K562 (cell line): ENCODE measurements around the gene PCBP2. TPM values are rescaled to one million over a fixed set of nuclear protein-coding genes. Genes with fewer than 3 reads are reported as not detected.

ENCODE experiments used
- CBX5 ChIP-seq: IDR thresholded peaks from 2 replicates; pipeline ENCODE4 v1.6.1; 2014; ENCODE audit warnings: low read depth, borderline replicate concordance
- ERF ChIP-seq: fragments of 450-650 bp; formaldehyde crosslinking; IDR thresholded peaks from 2 replicates; pipeline ENCODE4 v1.4.0; 2020; ENCODE audit warnings: mild to moderate bottlenecking, mixed read lengths
- HSF4 ChIP-seq: fragments of 250-450 bp; sonication (Bioruptor Pico); IDR thresholded peaks from 2 replicates; pipeline ENCODE4 v2.1.2; 2022; ENCODE audit warnings: mild to moderate bottlenecking, moderate library complexity, borderline replicate concordance
- IFI16 ChIP-seq: fragments of 250-450 bp; sonication (Bioruptor Pico); IDR thresholded peaks from 2 replicates; pipeline ENCODE4 v2.1.2; 2022; ENCODE audit warnings: mild to moderate bottlenecking, inconsistent platforms
- NKRF ChIP-seq: fragments of 450-650 bp; IDR thresholded peaks from 2 replicates; pipeline ENCODE4 v1.6.1; 2016; ENCODE audit warnings: borderline replicate concordance
- NONO ChIP-seq, 2 experiments: fragments of 200-400 bp in 1 of 2; fragments of 450-650 bp in 1 of 2; formaldehyde crosslinking in 1 of 2; IDR thresholded peaks; 2 replicates each; pipeline ENCODE4 v1.6.1; 2017; ENCODE audit warnings: low read depth in 2 of 2, mild to moderate bottlenecking in 2 of 2, moderate library complexity in 2 of 2, low read length in 1 of 2
- PYGO2 ChIP-seq: fragments of 450-650 bp; IDR thresholded peaks from 2 replicates; pipeline ENCODE4 v1.6.1; 2016; ENCODE audit warnings: mild to moderate bottlenecking, missing genetic modification characterization, moderate library complexity, missing compliant biosample characterization
- SIN3B ChIP-seq: fragments of 450-650 bp; IDR thresholded peaks from 2 replicates; pipeline ENCODE4 v1.6.1; 2017; ENCODE audit warnings: low read depth, mild to moderate bottlenecking, moderate library complexity
- SP2 ChIP-seq: IDR thresholded peaks from 2 replicates; pipeline ENCODE4 v1.6.1; 2011; ENCODE audit warnings: mild to moderate bottlenecking, low read depth, low read length, moderate library complexity; ENCODE audit not compliant: poor library complexity, severe bottlenecking; ENCODE audit errors: extremely low read depth
- TCF7L2 ChIP-seq: fragments of 150-350 bp; IDR thresholded peaks from 2 replicates; pipeline ENCODE4 v1.6.1; 2016; ENCODE audit warnings: low read depth, mild to moderate bottlenecking, low read length, moderate library complexity
- TSHZ1 ChIP-seq: fragments of 250-450 bp; sonication (Bioruptor Pico); IDR thresholded peaks from 2 replicates; pipeline ENCODE4 v1.4.0; 2020; ENCODE audit warnings: mild to moderate bottlenecking, moderate library complexity
- WHSC1 ChIP-seq: IDR thresholded peaks from one replicate; pipeline ENCODE4 v1.6.1; 2012; ENCODE audit warnings: low read length, control low read depth, inconsistent platforms
- ZNF143 ChIP-seq: sonication (generic); formaldehyde crosslinking; IDR thresholded peaks from 2 replicates; pipeline ENCODE4 v1.9.0; 2022; ENCODE audit warnings: mild to moderate bottlenecking, missing genetic modification reagents
- ZNF212 ChIP-seq: fragments of 450-650 bp; formaldehyde crosslinking; IDR thresholded peaks from 2 replicates; pipeline ENCODE4 v1.4.0; 2020; ENCODE audit warnings: mild to moderate bottlenecking
- ZNF445 ChIP-seq: fragments of 250-450 bp; sonication (Bioruptor Pico); IDR thresholded peaks from 2 replicates; pipeline ENCODE4 v1.4.0; 2020; ENCODE audit warnings: low read depth, mild to moderate bottlenecking, moderate library complexity
- ZNF707 ChIP-seq: fragments of 250-450 bp; sonication (Bioruptor Pico); conservative IDR thresholded peaks from 2 replicates; pipeline ENCODE4 v1.8.0; 2022; ENCODE audit warnings: inconsistent platforms, mild to moderate bottlenecking, moderate library complexity
- polyA plus RNA-seq, 8 experiments: library from polyadenylated mRNA; depleted of rRNA in 4 of 8; stranded (reverse) in 5 of 8; unstranded in 3 of 8; fragments of >200 nt; fragmentation: Nextera tagmentation in 2 of 8; fragmentation: Illumina TruSeq in 1 of 8; extraction: Ambion mirVana in 2 of 8; extraction: Trizol in 1 of 8; gene quantifications; 2 replicates each; pipeline versions ENCODE4 v1.2.1 to v1.2.3, GENCODE V29; 2011 to 2014; ENCODE audit warnings: inconsistent platforms in 1 of 8, missing spikeins in 1 of 8
- total RNA-seq, 7 experiments: library from RNA; depleted of rRNA in 6 of 7; stranded (reverse); fragments of >200 nt in 6 of 7; fragmentation: Illumina TruSeq in 2 of 7; extraction: Trizol in 2 of 7; gene quantifications; 2 replicates each; pipeline versions ENCODE4 v1.2.1 to v1.2.3, GENCODE V29; 2011 to 2021; ENCODE audit warnings: low replicate concordance in 1 of 7
- TF ChIP-seq, protein P1 (sequence below): sonication (generic); formaldehyde crosslinking; IDR thresholded peaks from 2 replicates; pipeline ENCODE4 v1.8.0; 2023; ENCODE audit warnings: mild to moderate bottlenecking, missing genetic modification reagents
- TF ChIP-seq, protein P2 (sequence below): fragments of 250-450 bp; sonication (Bioruptor Pico); IDR thresholded peaks from 2 replicates; pipeline ENCODE4 v1.9.0; 2021; ENCODE audit warnings: mild to moderate bottlenecking

Gene PCBP2
- total and polyA plus RNA-seq, 9 of the 15 experiments (the other 6 are each of a cell fraction or from before 2014, with no cell fraction given): 137 to 831 (median 328) TPM

DNA sequence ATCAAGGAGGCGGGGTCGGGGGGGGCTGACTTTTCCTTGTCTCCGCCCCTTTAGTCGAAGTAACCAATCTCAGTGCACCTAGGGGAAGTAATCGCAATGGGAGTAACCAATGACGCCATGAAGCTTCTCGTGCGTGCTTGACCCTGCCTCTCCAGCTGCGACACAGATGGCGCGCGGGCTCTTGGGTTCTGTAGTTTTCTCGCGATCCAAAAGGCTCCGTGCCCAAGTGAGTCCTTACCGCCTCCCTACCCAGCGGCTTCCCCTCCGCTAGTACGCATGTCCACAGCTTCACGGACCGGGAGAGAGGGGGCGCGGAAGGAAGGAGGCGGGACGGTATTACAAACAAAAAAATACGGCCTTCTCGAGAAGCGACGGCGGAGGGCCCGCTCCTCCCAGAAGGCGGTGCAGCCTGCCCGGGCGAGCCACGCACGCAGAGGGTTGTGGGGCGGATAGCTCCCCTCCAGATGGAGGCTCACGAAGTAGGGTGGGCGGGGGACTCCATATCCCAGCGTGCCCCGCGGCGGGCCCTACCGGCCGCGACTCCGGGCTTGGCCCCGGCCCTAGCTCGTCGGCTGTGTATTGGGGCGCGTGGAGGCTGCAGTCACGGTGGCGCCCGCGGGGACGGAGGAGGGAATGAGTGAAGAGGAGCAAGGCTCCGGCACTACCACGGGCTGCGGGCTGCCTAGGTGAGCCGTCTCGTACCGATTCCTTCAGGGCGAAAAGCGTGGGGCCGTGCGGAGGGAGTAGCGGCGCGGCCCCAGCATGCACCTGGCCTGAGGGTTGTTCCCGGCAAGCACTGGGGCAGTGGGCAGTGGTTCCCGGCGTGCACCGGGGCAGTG lies 49.1 kb downstream of the PCBP2 start, which contains the start of gene TARBP2 (continued):
- TF ChIP-seq NKRF (peak; percentile 83; the same call in 1 of the 2 replicates), HSF4 (CRISPR knock-in tag) (peak; percentile 82; the same call in 1 of the 2 replicates), ZNF212 (CRISPR knock-in tag) (0 out of 2 replicates have a peak, but pooled peaks have one; percentile 76), ZNF143 (CRISPR knock-in tag) (peak; percentile 89), ZNF707 (CRISPR knock-in tag) (peak; percentile 62; the same call in 1 of the 2 replicates), PYGO2 (tag) (no peak), TCF7L2 (peak; percentile 16; the same call in 1 of the 2 replicates), ZNF445 (CRISPR knock-in tag) (0 out of 2 replicates have a peak, but pooled peaks have one; percentile 75), NONO (IDR thresholded peaks at IDR 0.05; ENCODE audit: low read depth in 2 of 2, low read length in 1 of 2) (0 out of 4 replicates have a peak, but pooled peaks of 1 of the 2 experiments have one; percentile 29), ERF (CRISPR knock-in tag) (peak; percentile 88), SIN3B (peak; percentile 86), TSHZ1 (0 out of 2 replicates have a peak, but pooled peaks have one; percentile 58), IFI16 (peak; percentile 70; the same call in 1 of the 2 replicates), SP2 (peak; percentile 52), WHSC1 (no peak), CBX5 (peak; percentile 11; the same call in 1 of the 2 replicates)
- TF ChIP-seq, protein P1, sequence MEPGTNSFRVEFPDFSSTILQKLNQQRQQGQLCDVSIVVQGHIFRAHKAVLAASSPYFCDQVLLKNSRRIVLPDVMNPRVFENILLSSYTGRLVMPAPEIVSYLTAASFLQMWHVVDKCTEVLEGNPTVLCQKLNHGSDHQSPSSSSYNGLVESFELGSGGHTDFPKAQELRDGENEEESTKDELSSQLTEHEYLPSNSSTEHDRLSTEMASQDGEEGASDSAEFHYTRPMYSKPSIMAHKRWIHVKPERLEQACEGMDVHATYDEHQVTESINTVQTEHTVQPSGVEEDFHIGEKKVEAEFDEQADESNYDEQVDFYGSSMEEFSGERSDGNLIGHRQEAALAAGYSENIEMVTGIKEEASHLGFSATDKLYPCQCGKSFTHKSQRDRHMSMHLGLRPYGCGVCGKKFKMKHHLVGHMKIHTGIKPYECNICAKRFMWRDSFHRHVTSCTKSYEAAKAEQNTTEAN (CRISPR knock-in tag): peak; percentile 54; the same call in 1 of the 2 replicates
- TF ChIP-seq, protein P2, sequence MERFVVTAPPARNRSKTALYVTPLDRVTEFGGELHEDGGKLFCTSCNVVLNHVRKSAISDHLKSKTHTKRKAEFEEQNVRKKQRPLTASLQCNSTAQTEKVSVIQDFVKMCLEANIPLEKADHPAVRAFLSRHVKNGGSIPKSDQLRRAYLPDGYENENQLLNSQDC: no peak
